ENCODE measurements around the gene AEN.

DNA sequence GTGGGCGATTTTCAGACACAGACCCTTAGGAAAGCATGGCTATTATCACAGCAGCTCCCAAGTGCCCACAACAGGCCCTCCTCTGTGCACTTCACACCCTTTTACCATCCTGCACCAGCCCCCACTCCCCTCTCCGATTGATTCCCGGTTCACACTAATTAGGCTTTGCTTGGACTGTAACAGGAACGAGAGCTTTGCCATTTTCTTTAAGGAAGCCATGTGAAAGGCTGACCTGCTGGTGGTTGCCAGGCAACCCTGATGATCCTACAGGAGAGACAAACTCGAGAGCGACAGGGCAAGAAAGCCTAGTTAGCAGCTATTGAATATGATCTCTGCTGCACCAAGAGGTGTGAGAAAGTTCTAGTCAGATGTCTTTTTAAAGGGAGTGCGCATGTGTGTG, 46.5 kb upstream of the AEN start:
- no peak for TF ChIP-seq POLR2A (IDR thresholded peaks at IDR 0.05; ENCODE audit: low read depth, low read length)
- TF ChIP-seq, protein P1, sequence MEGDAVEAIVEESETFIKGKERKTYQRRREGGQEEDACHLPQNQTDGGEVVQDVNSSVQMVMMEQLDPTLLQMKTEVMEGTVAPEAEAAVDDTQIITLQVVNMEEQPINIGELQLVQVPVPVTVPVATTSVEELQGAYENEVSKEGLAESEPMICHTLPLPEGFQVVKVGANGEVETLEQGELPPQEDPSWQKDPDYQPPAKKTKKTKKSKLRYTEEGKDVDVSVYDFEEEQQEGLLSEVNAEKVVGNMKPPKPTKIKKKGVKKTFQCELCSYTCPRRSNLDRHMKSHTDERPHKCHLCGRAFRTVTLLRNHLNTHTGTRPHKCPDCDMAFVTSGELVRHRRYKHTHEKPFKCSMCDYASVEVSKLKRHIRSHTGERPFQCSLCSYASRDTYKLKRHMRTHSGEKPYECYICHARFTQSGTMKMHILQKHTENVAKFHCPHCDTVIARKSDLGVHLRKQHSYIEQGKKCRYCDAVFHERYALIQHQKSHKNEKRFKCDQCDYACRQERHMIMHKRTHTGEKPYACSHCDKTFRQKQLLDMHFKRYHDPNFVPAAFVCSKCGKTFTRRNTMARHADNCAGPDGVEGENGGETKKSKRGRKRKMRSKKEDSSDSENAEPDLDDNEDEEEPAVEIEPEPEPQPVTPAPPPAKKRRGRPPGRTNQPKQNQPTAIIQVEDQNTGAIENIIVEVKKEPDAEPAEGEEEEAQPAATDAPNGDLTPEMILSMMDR (IDR thresholded peaks at IDR 0.05; ENCODE audit: extremely low read depth in 1 of 2, insufficient read depth in 1 of 2, low read depth in 1 of 2, low read length in 2 of 2): no peak
- no peak for TF ChIP-seq POLR2AphosphoS5 (IDR thresholded peaks at IDR 0.05; ENCODE audit: insufficient read depth, low read depth, low read length)
- TF ChIP-seq FOS (IDR thresholded peaks at IDR 0.05; ENCODE audit: borderline replicate concordance, insufficient read depth, low read length): no peak
- TF ChIP-seq EZH2 (IDR thresholded peaks at IDR 0.05; ENCODE audit: borderline replicate concordance, low read depth, low read length, severe bottlenecking): no peak
- TF ChIP-seq, protein P2, sequence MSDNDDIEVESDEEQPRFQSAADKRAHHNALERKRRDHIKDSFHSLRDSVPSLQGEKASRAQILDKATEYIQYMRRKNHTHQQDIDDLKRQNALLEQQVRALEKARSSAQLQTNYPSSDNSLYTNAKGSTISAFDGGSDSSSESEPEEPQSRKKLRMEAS (IDR thresholded peaks at IDR 0.05; ENCODE audit: insufficient read depth, insufficient read length): no peak
- TF ChIP-seq GATA2 (IDR thresholded peaks at IDR 0.05; ENCODE audit: insufficient read depth, insufficient read length, low read depth, low read length): no peak
- no peak for TF ChIP-seq MYC (IDR thresholded peaks at IDR 0.05; ENCODE audit: low read depth, low read length)
- TF ChIP-seq JUN (IDR thresholded peaks at IDR 0.05; ENCODE audit: borderline replicate concordance, insufficient read depth, insufficient read length, low read depth): no peak
